Left lung (tissue), 10 donors: Measurements from ENCODE around the gene GALNT10. TPM values are rescaled to one million over a fixed set of nuclear protein-coding genes. Genes with fewer than 3 reads are reported as not detected.

Source experiments
- ATAC-seq: fragments of 200-7000 bp; cut with Tn5 transposase; one replicate; pipeline ENCODE4 v1.9.1; 2020; ENCODE audit warnings: moderate library complexity
- DNase-seq, 4 donors: peaks; one replicate each; pipeline ENCODE4 v3.0.0-alpha.2; 2013 to 2020
- H3K27ac ChIP-seq, 2 donors: fragments of 200-600 bp; sonication (generic) in 1 of 2; one replicate each; pipeline versions ENCODE4 v1.5.0 to v1.8.0; 2020 to 2021
- H3K27me3 ChIP-seq, 2 donors: fragments of 200-600 bp; sonication (generic) in 1 of 2; one replicate each; pipeline versions ENCODE4 v1.5.0 to v1.8.0; 2020 to 2021
- H3K36me3 ChIP-seq, 2 donors: fragments of 200-600 bp; sonication (generic) in 1 of 2; one replicate each; pipeline versions ENCODE4 v1.5.0 to v1.8.0; 2020 to 2021
- H3K4me1 ChIP-seq, 2 donors: fragments of 200-600 bp; one replicate each; pipeline ENCODE4 v1.8.0; 2021
- H3K4me3 ChIP-seq, 2 donors: fragments of 200-600 bp; sonication (generic) in 1 of 2; one replicate each; pipeline versions ENCODE4 v1.5.0 to v1.8.0; 2020 to 2021; ENCODE audit warnings: mild to moderate bottlenecking in 1 of 2
- H3K9me3 ChIP-seq, 2 donors: fragments of 200-600 bp; sonication (generic) in 1 of 2; one replicate each; pipeline versions ENCODE4 v1.5.0 to v1.8.0; 2020 to 2021
- CTCF ChIP-seq, 2 donors: fragments of 200-600 bp; sonication (generic) in 1 of 2; IDR thresholded peaks; one replicate each; pipeline versions ENCODE4 v1.5.0 to v1.8.0; 2021; ENCODE audit warnings: antibody characterized with exemption in 2 of 2
- intact Hi-C, 2 donors: fragments of 100-400 bp; cut with DNase I; formaldehyde crosslinking; loops; one replicate each; pipeline versions ENCODE4 v1.11.2 to v1.14.2; 2022
- polyA plus RNA-seq, 6 donors: library from polyadenylated mRNA; unstranded; fragments of 120-200 nt; gene quantifications; one replicate each; pipeline ENCODE4 v1.2.1, GENCODE V29; 2013; ENCODE audit not compliant: insufficient read length in 6 of 6
- total RNA-seq, 2 donors: library from RNA; stranded (reverse); fragmentation: NEBNext Ultra II Directional; extraction: Animal tissue kit (Norgen Biotek cat#: 25700); gene quantifications; one replicate each; pipeline ENCODE4 v1.2.1, GENCODE V29; 2021
- donor health status: DM: no; HTN: yes; CAD: no.
- donor health status: DM: no; HTN: no; CAD: no.

The GALNT10 gene
- total and polyA plus RNA-seq, 8 donors = 21.2 to 117 (median 25.7) TPM

GRCh38 chr5:154329062-154329461 is 138.5 kb downstream of the GALNT10 start:
- intact Hi-C loops = no loop called here
- Histone ChIP-seq H3K27ac (no peak overlapping the region), H3K27me3 (no peaks in the 10 kb centered on the region), H3K4me1 (peaks cover 0 to under 1% of the 10 kb centered on the region in 2 donors), H3K9me3 (no peaks in the 10 kb centered on the region), H3K4me3 (no peak overlapping the region), H3K36me3 (peaks cover 0 to 45% of the 10 kb centered on the region in 2 donors)
- no peak for TF ChIP-seq CTCF (IDR thresholded peaks at IDR 0.05)
- DNase-seq (no peak), ATAC-seq (no peak)

GRCh38 chr5:154329519-154330040 is 139.0 kb downstream of the GALNT10 start:
- DNase-seq (no peak), ATAC-seq (no peak)

GRCh38 chr5:154330097-154330667 is 139.6 kb downstream of the GALNT10 start:
- DNase-seq (no peak), ATAC-seq (no peak)
- no peaks in the 10 kb centered on the region for H3K27me3 ChIP-seq
- TF ChIP-seq CTCF (IDR thresholded peaks at IDR 0.05) = no peak
- H3K9me3 ChIP-seq = no peaks in the 10 kb centered on the region
- H3K36me3 ChIP-seq = peaks cover 0 to 50% of the 10 kb centered on the region in 2 donors
- no peak overlapping the region for H3K4me3 ChIP-seq
- intact Hi-C loops = no loop called here
- peaks cover 0 to 3% of the 10 kb centered on the region in 2 donors for H3K4me1 ChIP-seq
- H3K27ac ChIP-seq = no peak overlapping the region

More at GRCh38 chr5:154329519-154330040, 139.0 kb downstream of the GALNT10 start:
- Histone ChIP-seq H3K9me3 (no peaks in the 10 kb centered on the region), H3K4me1 (peaks cover 0 to 3% of the 10 kb centered on the region in 2 donors), H3K27me3 (no peaks in the 10 kb centered on the region), H3K27ac (no peak overlapping the region), H3K4me3 (no peak overlapping the region), H3K36me3 (peaks cover 0 to 48% of the 10 kb centered on the region in 2 donors)
- TF ChIP-seq CTCF (IDR thresholded peaks at IDR 0.05) = no peak
- intact Hi-C loops = no loop called here

- intact Hi-C loops = no loop called here
- no peak for TF ChIP-seq CTCF (IDR thresholded peaks at IDR 0.05)
- Histone ChIP-seq H3K27me3 (no peaks in the 10 kb centered on the region), H3K27ac (no peak overlapping the region), H3K9me3 (no peaks in the 10 kb centered on the region), H3K4me1 (peaks cover 0 to 3% of the 10 kb centered on the region in 2 donors), H3K4me3 (no peak overlapping the region), H3K36me3 (peaks cover 0 to 50% of the 10 kb centered on the region in 2 donors)
- ATAC-seq (no peak), DNase-seq (no peak)
These were observed 140.7 kb downstream of the GALNT10 start for GRCh38 chr5:154331232-154331631.

- Histone ChIP-seq H3K4me1 (peaks cover 0 to 3% of the 10 kb centered on the region in 2 donors), H3K36me3 (peaks cover 0 to 56% of the 10 kb centered on the region in 2 donors), H3K4me3 (no peak overlapping the region), H3K27ac (no peak overlapping the region), H3K9me3 (no peaks in the 10 kb centered on the region), H3K27me3 (no peaks in the 10 kb centered on the region)
- TF ChIP-seq CTCF (IDR thresholded peaks at IDR 0.05) = no peak
- ATAC-seq (no peak), DNase-seq (no peak)
- intact Hi-C loops = no loop called here
These were observed 141.4 kb downstream of the GALNT10 start for GRCh38 chr5:154331924-154332323.
